C4-2B (cell line): Measurements from ENCODE around the gene LRRC8B.

Experiments
- CTCF ChIP-seq: fragments of 450-650 bp; conservative IDR thresholded peaks from 2 replicates; pipeline ENCODE4 v1.5.1; 2017; ENCODE audit warnings: mild to moderate bottlenecking
- ZFX ChIP-seq: fragments of 450-650 bp; IDR thresholded peaks from 2 replicates; pipeline ENCODE4 v1.6.1; 2017

DNA sequence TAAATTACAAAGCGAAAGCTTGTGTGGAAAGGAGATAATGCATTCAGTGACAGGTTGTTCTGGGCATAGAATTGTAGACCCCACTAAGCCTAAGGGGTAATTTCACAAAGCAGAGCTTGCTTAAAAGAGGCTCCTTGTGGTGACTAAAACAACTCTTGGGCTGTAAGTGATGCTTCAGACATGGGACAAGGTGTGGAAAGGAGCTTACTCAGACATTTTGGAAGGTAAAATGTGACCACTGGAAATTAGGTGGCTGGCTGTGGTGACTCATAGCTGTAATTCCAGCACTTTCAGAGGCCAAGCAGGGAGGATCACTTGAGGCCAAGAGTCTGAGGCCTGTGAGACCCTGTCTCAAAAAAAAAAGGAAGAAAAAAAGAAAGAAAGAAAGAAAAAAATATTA is 57.2 kb downstream of the LRRC8B start:
- TF ChIP-seq CTCF (no peak), ZFX (no peak)
